ENCODE data around the gene SIL1.

GRCh38 chr5:139117342-139117884 is 80.8 kb downstream of the SIL1 start:
- TF ChIP-seq, protein P1, sequence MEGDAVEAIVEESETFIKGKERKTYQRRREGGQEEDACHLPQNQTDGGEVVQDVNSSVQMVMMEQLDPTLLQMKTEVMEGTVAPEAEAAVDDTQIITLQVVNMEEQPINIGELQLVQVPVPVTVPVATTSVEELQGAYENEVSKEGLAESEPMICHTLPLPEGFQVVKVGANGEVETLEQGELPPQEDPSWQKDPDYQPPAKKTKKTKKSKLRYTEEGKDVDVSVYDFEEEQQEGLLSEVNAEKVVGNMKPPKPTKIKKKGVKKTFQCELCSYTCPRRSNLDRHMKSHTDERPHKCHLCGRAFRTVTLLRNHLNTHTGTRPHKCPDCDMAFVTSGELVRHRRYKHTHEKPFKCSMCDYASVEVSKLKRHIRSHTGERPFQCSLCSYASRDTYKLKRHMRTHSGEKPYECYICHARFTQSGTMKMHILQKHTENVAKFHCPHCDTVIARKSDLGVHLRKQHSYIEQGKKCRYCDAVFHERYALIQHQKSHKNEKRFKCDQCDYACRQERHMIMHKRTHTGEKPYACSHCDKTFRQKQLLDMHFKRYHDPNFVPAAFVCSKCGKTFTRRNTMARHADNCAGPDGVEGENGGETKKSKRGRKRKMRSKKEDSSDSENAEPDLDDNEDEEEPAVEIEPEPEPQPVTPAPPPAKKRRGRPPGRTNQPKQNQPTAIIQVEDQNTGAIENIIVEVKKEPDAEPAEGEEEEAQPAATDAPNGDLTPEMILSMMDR (IDR thresholded peaks at IDR 0.05) = no peak
- TF ChIP-seq POLR2AphosphoS5 (IDR thresholded peaks at IDR 0.05) (no peak), POLR2A (IDR thresholded peaks at IDR 0.05) (no peak)
